ENCODE results near the gene AUTS2.

DNA sequence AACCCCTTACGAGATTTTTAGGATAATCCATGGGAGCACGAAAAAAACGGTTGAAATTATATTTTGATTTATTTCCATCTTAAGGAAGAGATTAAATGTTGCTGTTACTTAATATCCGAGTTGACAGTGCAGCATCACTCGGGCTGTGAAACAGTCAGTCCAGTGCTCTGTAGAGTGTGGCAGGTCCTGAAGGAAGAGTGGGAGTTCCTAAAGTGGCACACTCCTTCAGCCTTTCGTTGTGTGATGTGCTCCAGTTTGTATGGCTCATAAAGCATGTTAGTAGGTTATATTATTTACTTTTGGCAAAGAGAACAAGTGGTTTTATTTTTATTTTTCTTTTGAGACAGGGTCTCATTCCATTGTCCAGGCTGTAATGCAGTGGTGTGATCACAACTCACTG, 358.3 kb downstream of the AUTS2 start:
- TF ChIP-seq FOXA1 (IDR thresholded peaks at IDR 0.05) = no peak
- no peak for TF ChIP-seq ARNT (IDR thresholded peaks at IDR 0.05)
- no peak for TF ChIP-seq CTBP1 (IDR thresholded peaks at IDR 0.05; ENCODE audit: borderline replicate concordance)
- TF ChIP-seq L3MBTL2 (conservative IDR thresholded peaks at IDR 0.05) = no peak
- no peak for TF ChIP-seq ELF4 (IDR thresholded peaks at IDR 0.05)
- TF ChIP-seq SP1 (IDR thresholded peaks at IDR 0.05) = no peak
- TF ChIP-seq, protein P1, sequence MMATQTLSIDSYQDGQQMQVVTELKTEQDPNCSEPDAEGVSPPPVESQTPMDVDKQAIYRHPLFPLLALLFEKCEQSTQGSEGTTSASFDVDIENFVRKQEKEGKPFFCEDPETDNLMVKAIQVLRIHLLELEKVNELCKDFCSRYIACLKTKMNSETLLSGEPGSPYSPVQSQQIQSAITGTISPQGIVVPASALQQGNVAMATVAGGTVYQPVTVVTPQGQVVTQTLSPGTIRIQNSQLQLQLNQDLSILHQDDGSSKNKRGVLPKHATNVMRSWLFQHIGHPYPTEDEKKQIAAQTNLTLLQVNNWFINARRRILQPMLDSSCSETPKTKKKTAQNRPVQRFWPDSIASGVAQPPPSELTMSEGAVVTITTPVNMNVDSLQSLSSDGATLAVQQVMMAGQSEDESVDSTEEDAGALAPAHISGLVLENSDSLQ (IDR thresholded peaks at IDR 0.05) = no peak
- TF ChIP-seq SUZ12 (IDR thresholded peaks at IDR 0.05) = no peak
- no peak for TF ChIP-seq TARDBP (IDR thresholded peaks at IDR 0.05)
- no peak for TF ChIP-seq FOXK2 (IDR thresholded peaks at IDR 0.05)
- no peak for TF ChIP-seq FOXM1 (IDR thresholded peaks at IDR 0.05; ENCODE audit: borderline replicate concordance)
- no peak for TF ChIP-seq BHLHE40 (IDR thresholded peaks at IDR 0.05; ENCODE audit: borderline replicate concordance)
- no peak for TF ChIP-seq HDGF (IDR thresholded peaks at IDR 0.05; ENCODE audit: borderline replicate concordance)
- no peak for TF ChIP-seq LEF1 (IDR thresholded peaks at IDR 0.05; ENCODE audit: borderline replicate concordance)
